GM18517 (cell line): ENCODE data around the gene SEC24D.
A peak's percentile ranks its signal among the peaks of the same experiment; 100 is the strongest.

Experiments used
- ATAC-seq: cut with Tn5 transposase; IDR thresholded peaks from one replicate; pipeline ENCODE4 v1.9.1; 2021; ENCODE audit warnings: mild to moderate bottlenecking, moderate library complexity; ENCODE audit not compliant: unreplicated experiment

SEC24D gene

GRCh38 chr4:118729287-118730286 lies 106.3 kb downstream of the SEC24D start:
- ATAC-seq = no peak

GRCh38 chr4:118727360-118727759 lies 108.6 kb downstream of the SEC24D start:
- ATAC-seq = no peak

GRCh38 chr4:118723369-118723768 lies 112.6 kb downstream of the SEC24D start:
- no peak for ATAC-seq

GRCh38 chr4:118721752-118722151 lies 114.2 kb downstream of the SEC24D start:
- no peak for ATAC-seq

- ATAC-seq = no peak
Measured at GRCh38 chr4:118718511-118719170, 117.3 kb downstream of the SEC24D start.

GRCh38 chr4:118716304-118716703 lies 119.6 kb downstream of the SEC24D start:
- ATAC-seq = no peak

- ATAC-seq = no peak
Measured at GRCh38 chr4:118714682-118715081, 121.2 kb downstream of the SEC24D start.

GRCh38 chr4:118712872-118713271 lies 123.1 kb downstream of the SEC24D start:
- no peak for ATAC-seq

- no peak for ATAC-seq
Measured at GRCh38 chr4:118711052-118711451, 124.9 kb downstream of the SEC24D start.

- no peak for ATAC-seq
Measured at GRCh38 chr4:118703118-118703517, 132.8 kb downstream of the SEC24D start.

- ATAC-seq = peak; percentile 99
Measured at GRCh38 chr4:118684873-118685811, 150.8 kb downstream of the SEC24D start, which contains the start of gene METTL14. Gene METTL14 (plus strand): TSS chr4:118685392. CDS start chr4:118685535, 143 bp downstream.

GRCh38 chr4:118683513-118683912 lies 152.4 kb downstream of the SEC24D start:
- ATAC-seq = no peak

GRCh38 chr4:118682928-118683327 lies 153.0 kb downstream of the SEC24D start:
- no peak for ATAC-seq

GRCh38 chr4:118680808-118681207 lies 155.1 kb downstream of the SEC24D start:
- no peak for ATAC-seq

GRCh38 chr4:118676128-118676527 lies 159.8 kb downstream of the SEC24D start:
- ATAC-seq = no peak
